ENCODE measurements around the gene ASPA.

DNA sequence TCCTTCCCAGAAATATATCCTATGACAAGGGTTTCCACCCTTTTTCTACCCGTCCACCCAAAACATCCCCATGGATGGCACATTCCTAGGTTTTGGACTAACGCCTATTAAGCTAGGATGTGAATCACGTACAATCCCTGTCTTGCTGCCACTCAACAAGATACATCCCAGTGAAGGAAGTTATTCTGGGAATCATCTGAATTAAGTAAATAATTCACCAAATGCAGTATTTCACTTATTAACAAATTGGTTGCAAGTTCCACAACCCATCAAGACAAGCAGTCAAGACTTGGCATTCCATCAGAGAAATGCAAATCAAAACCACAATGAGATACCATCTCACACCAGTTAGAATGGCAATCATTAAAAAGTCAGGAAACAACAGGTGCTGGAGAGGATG lies 32.1 kb downstream of the ASPA start:
- TF ChIP-seq, protein P1, sequence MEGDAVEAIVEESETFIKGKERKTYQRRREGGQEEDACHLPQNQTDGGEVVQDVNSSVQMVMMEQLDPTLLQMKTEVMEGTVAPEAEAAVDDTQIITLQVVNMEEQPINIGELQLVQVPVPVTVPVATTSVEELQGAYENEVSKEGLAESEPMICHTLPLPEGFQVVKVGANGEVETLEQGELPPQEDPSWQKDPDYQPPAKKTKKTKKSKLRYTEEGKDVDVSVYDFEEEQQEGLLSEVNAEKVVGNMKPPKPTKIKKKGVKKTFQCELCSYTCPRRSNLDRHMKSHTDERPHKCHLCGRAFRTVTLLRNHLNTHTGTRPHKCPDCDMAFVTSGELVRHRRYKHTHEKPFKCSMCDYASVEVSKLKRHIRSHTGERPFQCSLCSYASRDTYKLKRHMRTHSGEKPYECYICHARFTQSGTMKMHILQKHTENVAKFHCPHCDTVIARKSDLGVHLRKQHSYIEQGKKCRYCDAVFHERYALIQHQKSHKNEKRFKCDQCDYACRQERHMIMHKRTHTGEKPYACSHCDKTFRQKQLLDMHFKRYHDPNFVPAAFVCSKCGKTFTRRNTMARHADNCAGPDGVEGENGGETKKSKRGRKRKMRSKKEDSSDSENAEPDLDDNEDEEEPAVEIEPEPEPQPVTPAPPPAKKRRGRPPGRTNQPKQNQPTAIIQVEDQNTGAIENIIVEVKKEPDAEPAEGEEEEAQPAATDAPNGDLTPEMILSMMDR (conservative IDR thresholded peaks at IDR 0.05), result no peak
- TF ChIP-seq ZFX (IDR thresholded peaks at IDR 0.05), result no peak
